ENCODE data around the gene CCDC150.
"Not testable (repeated sequence)": the region's sequence is repeated elsewhere in the genome, so short reads cannot be mapped to it uniquely, and the experiment has no call there.

Gene CCDC150

GRCh38 chr2:196677404-196677803 lies 37.9 kb downstream of the CCDC150 start:
- no peak for DNase-seq

GRCh38 chr2:196679368-196679767 lies 39.9 kb downstream of the CCDC150 start:
- DNase-seq, result no peak
- POLR2A ChIA-PET, result no interaction called here
- Histone ChIP-seq H3K27ac (ENCODE audit: insufficient read depth in 1 of 2, low read depth in 1 of 2, low read length in 2 of 2, poor library complexity in 1 of 2, severe bottlenecking in 2 of 2) (no peak overlapping the region), H3K9me3 (ENCODE audit: control extremely low read depth in 1 of 5, control insufficient read depth in 4 of 5, insufficient read depth in 2 of 5, low read depth in 1 of 5, low read length in 4 of 5) (peaks cover 0 to 2% (median 0%) of the 10 kb centered on the region in 5 experiments), H3K4me3 (ENCODE audit: control insufficient read depth in 1 of 7, extremely low read depth in 1 of 7, insufficient read depth in 4 of 7, low read depth in 2 of 7, low read length in 6 of 7) (no peak overlapping the region), H3K36me3 (ENCODE audit: control insufficient read depth in 4 of 4, insufficient read depth in 4 of 4, low read length in 3 of 4) (peaks cover 0 to 3% (median 2%) of the 10 kb centered on the region in 4 experiments), H3K27me3 (replicated peaks in 2 of 5; ENCODE audit: control insufficient read depth in 4 of 5, insufficient read depth in 5 of 5, low read length in 4 of 5) (no peaks in the 10 kb centered on the region), H3K4me1 (ENCODE audit: control extremely low read depth in 1 of 4, control insufficient read depth in 4 of 4, insufficient read depth in 4 of 4, low read length in 3 of 4) (peaks cover 0 to 4% (median 0%) of the 10 kb centered on the region in 4 experiments)
- CTCF ChIA-PET, result no interaction called here

More at GRCh38 chr2:196677404-196677803, 37.9 kb downstream of the CCDC150 start:
- H3K9me3 ChIP-seq (ENCODE audit: control extremely low read depth in 1 of 5, control insufficient read depth in 4 of 5, insufficient read depth in 2 of 5, low read depth in 1 of 5, low read length in 4 of 5), result no peaks in the 10 kb centered on the region
- POLR2A ChIA-PET, result no interaction called here
- no peak overlapping the region for H3K4me3 ChIP-seq (ENCODE audit: control insufficient read depth in 1 of 7, extremely low read depth in 1 of 7, insufficient read depth in 4 of 7, low read depth in 2 of 7, low read length in 6 of 7)
- H3K4me1 ChIP-seq (ENCODE audit: control extremely low read depth in 1 of 4, control insufficient read depth in 4 of 4, insufficient read depth in 4 of 4, low read length in 3 of 4), result peaks cover 0 to 4% (median 0%) of the 10 kb centered on the region in 4 experiments
- whole genome bisulfite sequencing (ENCODE audit: insufficient coverage), result no CpG with 5 or more reads among the region's 5 CpGs
- CTCF ChIA-PET, result no interaction called here
- H3K36me3 ChIP-seq (ENCODE audit: control insufficient read depth in 4 of 4, insufficient read depth in 4 of 4, low read length in 3 of 4), result peaks cover 0 to 3% (median 2%) of the 10 kb centered on the region in 4 experiments
- no peak overlapping the region for H3K27ac ChIP-seq (ENCODE audit: insufficient read depth in 1 of 2, low read depth in 1 of 2, low read length in 2 of 2, poor library complexity in 1 of 2, severe bottlenecking in 2 of 2)
- no peaks in the 10 kb centered on the region for H3K27me3 ChIP-seq (replicated peaks in 2 of 5; ENCODE audit: control insufficient read depth in 4 of 5, insufficient read depth in 5 of 5, low read length in 4 of 5)

GRCh38 chr2:196681510-196681909 lies 42.0 kb downstream of the CCDC150 start:
- ChIA-PET POLR2A (no interaction called here), CTCF (no interaction called here)
- no peak for DNase-seq
- no peak overlapping the region for H3K4me3 ChIP-seq (ENCODE audit: control insufficient read depth in 1 of 7, extremely low read depth in 1 of 7, insufficient read depth in 4 of 7, low read depth in 2 of 7, low read length in 6 of 7)
- no peak overlapping the region for H3K27ac ChIP-seq (ENCODE audit: insufficient read depth in 1 of 2, low read depth in 1 of 2, low read length in 2 of 2, poor library complexity in 1 of 2, severe bottlenecking in 2 of 2)
- H3K36me3 ChIP-seq (ENCODE audit: control insufficient read depth in 4 of 4, insufficient read depth in 4 of 4, low read length in 3 of 4), result peaks cover 0 to 7% (median 2%) of the 10 kb centered on the region in 4 experiments
- H3K9me3 ChIP-seq (ENCODE audit: control extremely low read depth in 1 of 5, control insufficient read depth in 4 of 5, insufficient read depth in 2 of 5, low read depth in 1 of 5, low read length in 4 of 5), result peaks cover 0 to 14% (median 3%) of the 10 kb centered on the region in 5 experiments
- no peaks in the 10 kb centered on the region for H3K27me3 ChIP-seq (replicated peaks in 2 of 5; ENCODE audit: control insufficient read depth in 4 of 5, insufficient read depth in 5 of 5, low read length in 4 of 5)
- WGBS (ENCODE audit: insufficient coverage), result no CpG with 5 or more reads among the region's 2 CpGs
- peaks cover 0 to 4% (median 0%) of the 10 kb centered on the region in 4 experiments for H3K4me1 ChIP-seq (ENCODE audit: control extremely low read depth in 1 of 4, control insufficient read depth in 4 of 4, insufficient read depth in 4 of 4, low read length in 3 of 4)

DNA sequence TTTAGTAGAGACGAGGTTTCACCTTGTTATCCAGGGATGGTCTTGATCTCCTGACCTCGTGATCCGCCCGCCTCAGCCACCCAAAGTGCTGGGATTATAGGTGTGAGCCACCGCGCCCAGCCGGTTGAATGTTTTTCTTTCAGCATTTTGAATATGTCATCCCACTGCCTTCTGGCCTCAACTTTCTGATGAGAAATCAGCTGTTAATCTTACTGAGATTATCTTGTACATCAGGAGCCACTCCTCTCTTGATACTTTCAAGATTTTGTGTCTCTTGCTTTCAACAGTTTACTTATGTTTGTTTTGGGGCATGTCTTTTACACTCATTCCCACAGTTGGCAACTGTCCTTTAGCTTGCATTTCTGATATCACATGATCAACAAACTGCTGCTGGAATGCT lies 46.3 kb downstream of the CCDC150 start:
- Histone ChIP-seq H3K27me3 (replicated peaks in 2 of 5; ENCODE audit: control insufficient read depth in 4 of 5, insufficient read depth in 5 of 5, low read length in 4 of 5) (no peaks in the 10 kb centered on the region), H3K27ac (ENCODE audit: insufficient read depth in 1 of 2, low read depth in 1 of 2, low read length in 2 of 2, poor library complexity in 1 of 2, severe bottlenecking in 2 of 2) (no peak overlapping the region), H3K36me3 (ENCODE audit: control insufficient read depth in 4 of 4, insufficient read depth in 4 of 4, low read length in 3 of 4) (peaks cover 0 to 7% (median 0%) of the 10 kb centered on the region in 4 experiments), H3K9me3 (ENCODE audit: control extremely low read depth in 1 of 5, control insufficient read depth in 4 of 5, insufficient read depth in 2 of 5, low read depth in 1 of 5, low read length in 4 of 5) (peaks cover 0 to 19% (median 4%) of the 10 kb centered on the region in 5 experiments), H3K4me3 (ENCODE audit: control insufficient read depth in 1 of 7, extremely low read depth in 1 of 7, insufficient read depth in 4 of 7, low read depth in 2 of 7, low read length in 6 of 7) (no peak overlapping the region), H3K4me1 (ENCODE audit: control extremely low read depth in 1 of 4, control insufficient read depth in 4 of 4, insufficient read depth in 4 of 4, low read length in 3 of 4) (no peaks in the 10 kb centered on the region)
- ChIA-PET POLR2A (no interaction called here), CTCF (no interaction called here)
- 97% methylated on average over 7 of the region's 7 CpGs for WGBS (ENCODE audit: insufficient coverage)
- no peak for DNase-seq

DNA sequence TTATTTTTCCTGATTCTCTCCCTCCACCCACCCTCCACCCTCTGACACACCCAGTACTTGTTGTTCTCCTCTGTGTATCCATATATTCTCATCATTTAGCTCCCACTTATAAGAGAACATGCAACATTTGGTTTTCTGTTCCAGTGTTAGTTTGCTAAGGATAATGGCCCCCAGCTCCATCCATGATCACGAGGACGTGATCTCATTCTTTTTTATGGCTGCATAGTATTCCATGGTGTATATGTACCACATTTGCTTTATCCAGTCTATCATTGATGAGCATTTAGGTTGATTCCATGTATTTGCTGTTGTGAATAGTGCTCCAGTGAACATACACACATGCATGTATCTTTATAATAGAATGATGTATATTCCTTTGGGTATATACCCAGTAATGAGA lies 47.2 kb downstream of the CCDC150 start:
- H3K4me3 ChIP-seq (ENCODE audit: control insufficient read depth in 1 of 7, extremely low read depth in 1 of 7, insufficient read depth in 4 of 7, low read depth in 2 of 7, low read length in 6 of 7); H3K4me1 ChIP-seq (ENCODE audit: control extremely low read depth in 1 of 4, control insufficient read depth in 4 of 4, insufficient read depth in 4 of 4, low read length in 3 of 4); H3K27me3 ChIP-seq (replicated peaks in 2 of 5; ENCODE audit: control insufficient read depth in 4 of 5, insufficient read depth in 5 of 5, low read length in 4 of 5); H3K36me3 ChIP-seq (ENCODE audit: control insufficient read depth in 4 of 4, insufficient read depth in 4 of 4, low read length in 3 of 4); H3K27ac ChIP-seq (ENCODE audit: insufficient read depth in 1 of 2, low read depth in 1 of 2, low read length in 2 of 2, poor library complexity in 1 of 2, severe bottlenecking in 2 of 2); POLR2A ChIA-PET; DNase-seq: not testable (repeated sequence)
- H3K9me3 ChIP-seq (ENCODE audit: control extremely low read depth in 1 of 5, control insufficient read depth in 4 of 5, insufficient read depth in 2 of 5, low read depth in 1 of 5, low read length in 4 of 5), result peaks cover 0 to 19% (median 4%) of the 10 kb centered on the region in 5 experiments
- CTCF ChIA-PET, result interaction anchor here (1.1 kb wide), 1 partner anchor 20 kb away, joined by 3 read pairs; no protein-coding TSS in a partner anchor
- no CpG with 5 or more reads among the region's 2 CpGs for WGBS (ENCODE audit: insufficient coverage)

- POLR2A ChIA-PET, result no interaction called here
These were observed 57.0 kb downstream of the CCDC150 start for GRCh38 chr2:196696423-196697079.

GRCh38 chr2:196697825-196698224 lies 58.3 kb downstream of the CCDC150 start:
- ChIA-PET CTCF (interaction anchor here (0.9 kb wide), 1 partner anchor 53 kb away, joined by 3 read pairs; no protein-coding TSS in a partner anchor), POLR2A (no interaction called here)
- Histone ChIP-seq H3K9me3 (ENCODE audit: control extremely low read depth in 1 of 5, control insufficient read depth in 4 of 5, insufficient read depth in 2 of 5, low read depth in 1 of 5, low read length in 4 of 5) (no peaks in the 10 kb centered on the region), H3K36me3 (ENCODE audit: control insufficient read depth in 4 of 4, insufficient read depth in 4 of 4, low read length in 3 of 4) (no peaks in the 10 kb centered on the region), H3K4me1 (ENCODE audit: control extremely low read depth in 1 of 4, control insufficient read depth in 4 of 4, insufficient read depth in 4 of 4, low read length in 3 of 4) (peaks cover 0 to 2% (median 1%) of the 10 kb centered on the region in 4 experiments), H3K4me3 (ENCODE audit: control insufficient read depth in 1 of 7, extremely low read depth in 1 of 7, insufficient read depth in 4 of 7, low read depth in 2 of 7, low read length in 6 of 7) (no peak overlapping the region), H3K27me3 (replicated peaks in 2 of 5; ENCODE audit: control insufficient read depth in 4 of 5, insufficient read depth in 5 of 5, low read length in 4 of 5) (no peaks in the 10 kb centered on the region), H3K27ac (ENCODE audit: insufficient read depth in 1 of 2, low read depth in 1 of 2, low read length in 2 of 2, poor library complexity in 1 of 2, severe bottlenecking in 2 of 2) (no peak overlapping the region)
- DNase-seq, result no peak

More at GRCh38 chr2:196696423-196697079, 57.0 kb downstream of the CCDC150 start:
- DNase-seq, result peak in 1 of 3 donors; percentile 3
- WGBS (ENCODE audit: insufficient coverage), result no CpG with 5 or more reads among the region's 3 CpGs
- CTCF ChIA-PET, result interaction anchor here (0.6 kb wide), 1 partner anchor 1840 kb away, joined by 3 read pairs; no protein-coding TSS in a partner anchor
- no peaks in the 10 kb centered on the region for H3K27me3 ChIP-seq (replicated peaks in 2 of 5; ENCODE audit: control insufficient read depth in 4 of 5, insufficient read depth in 5 of 5, low read length in 4 of 5)
- H3K4me1 ChIP-seq (ENCODE audit: control extremely low read depth in 1 of 4, control insufficient read depth in 4 of 4, insufficient read depth in 4 of 4, low read length in 3 of 4), result peaks cover 0 to 2% (median 1%) of the 10 kb centered on the region in 4 experiments
- H3K9me3 ChIP-seq (ENCODE audit: control extremely low read depth in 1 of 5, control insufficient read depth in 4 of 5, insufficient read depth in 2 of 5, low read depth in 1 of 5, low read length in 4 of 5), result peaks cover 0 to 3% (median 0%) of the 10 kb centered on the region in 5 experiments
- H3K4me3 ChIP-seq (ENCODE audit: control insufficient read depth in 1 of 7, extremely low read depth in 1 of 7, insufficient read depth in 4 of 7, low read depth in 2 of 7, low read length in 6 of 7), result no peak overlapping the region
- H3K27ac ChIP-seq (ENCODE audit: insufficient read depth in 1 of 2, low read depth in 1 of 2, low read length in 2 of 2, poor library complexity in 1 of 2, severe bottlenecking in 2 of 2), result no peak overlapping the region
- no peaks in the 10 kb centered on the region for H3K36me3 ChIP-seq (ENCODE audit: control insufficient read depth in 4 of 4, insufficient read depth in 4 of 4, low read length in 3 of 4)
